ENCODE measurements around the gene ARRB1. TPM values are rescaled to one million over a fixed set of nuclear protein-coding genes. Genes with fewer than 3 reads are reported as not detected.

Gene ARRB1
- total RNA-seq, 2 donors from 2014 or later: 41.7 to 128 TPM

DNA sequence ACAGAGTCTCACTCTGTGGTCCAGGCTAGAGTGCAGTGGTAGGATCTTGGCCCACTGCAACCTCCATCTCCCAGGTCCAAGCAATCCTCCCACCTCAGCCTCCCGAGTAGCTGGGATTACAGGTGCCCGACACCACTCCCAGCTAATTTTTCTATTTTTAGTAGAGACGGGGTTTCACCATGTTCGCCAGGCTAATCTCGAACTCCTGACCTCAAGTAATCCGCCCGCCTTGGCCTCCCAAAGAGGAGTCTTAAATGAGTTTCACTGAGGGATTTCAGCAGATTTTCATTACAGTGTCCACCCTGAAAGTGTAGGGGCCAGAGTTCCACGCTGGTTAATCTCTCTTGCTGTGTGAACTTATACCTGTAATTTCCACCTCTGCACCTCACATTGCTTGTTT lies 47.4 kb upstream of the ARRB1 start:
- Histone ChIP-seq H3K4me3 (ENCODE audit: low read length) (no peak overlapping the region), H3K4me1 (ENCODE audit: control insufficient read depth, insufficient read depth, low read length) (peaks cover 15% of the 10 kb centered on the region), H3K9ac (ENCODE audit: extremely low read depth, low read length, poor library complexity, severe bottlenecking) (no peak overlapping the region), H3K36me3 (ENCODE audit: control insufficient read depth, insufficient read depth, low read length) (peaks cover 39% of the 10 kb centered on the region), H3K27me3 (ENCODE audit: control insufficient read depth, insufficient read depth, low read length, poor library complexity, severe bottlenecking) (no peaks in the 10 kb centered on the region), H3K9me3 (ENCODE audit: control insufficient read depth, low read length) (no peaks in the 10 kb centered on the region), H3K27ac (ENCODE audit: low read depth, low read length) (no peak overlapping the region)
- TF ChIP-seq, protein P1, sequence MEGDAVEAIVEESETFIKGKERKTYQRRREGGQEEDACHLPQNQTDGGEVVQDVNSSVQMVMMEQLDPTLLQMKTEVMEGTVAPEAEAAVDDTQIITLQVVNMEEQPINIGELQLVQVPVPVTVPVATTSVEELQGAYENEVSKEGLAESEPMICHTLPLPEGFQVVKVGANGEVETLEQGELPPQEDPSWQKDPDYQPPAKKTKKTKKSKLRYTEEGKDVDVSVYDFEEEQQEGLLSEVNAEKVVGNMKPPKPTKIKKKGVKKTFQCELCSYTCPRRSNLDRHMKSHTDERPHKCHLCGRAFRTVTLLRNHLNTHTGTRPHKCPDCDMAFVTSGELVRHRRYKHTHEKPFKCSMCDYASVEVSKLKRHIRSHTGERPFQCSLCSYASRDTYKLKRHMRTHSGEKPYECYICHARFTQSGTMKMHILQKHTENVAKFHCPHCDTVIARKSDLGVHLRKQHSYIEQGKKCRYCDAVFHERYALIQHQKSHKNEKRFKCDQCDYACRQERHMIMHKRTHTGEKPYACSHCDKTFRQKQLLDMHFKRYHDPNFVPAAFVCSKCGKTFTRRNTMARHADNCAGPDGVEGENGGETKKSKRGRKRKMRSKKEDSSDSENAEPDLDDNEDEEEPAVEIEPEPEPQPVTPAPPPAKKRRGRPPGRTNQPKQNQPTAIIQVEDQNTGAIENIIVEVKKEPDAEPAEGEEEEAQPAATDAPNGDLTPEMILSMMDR (conservative IDR thresholded peaks at IDR 0.05): no peak
- Mint-ChIP-seq H3K9me3 (no peaks in the 10 kb centered on the region), H3K27ac (peak overlapping the region; percentile 99), H3K4me3 (peak overlapping the region; percentile 99), H3K4me1 (peaks cover 54% of the 10 kb centered on the region), H3K36me3 (ENCODE audit: low read depth) (peaks cover 43% of the 10 kb centered on the region), H3K27me3 (ENCODE audit: insufficient read depth) (no peaks in the 10 kb centered on the region)
- 75 to 84% methylated on average over 6 to 8 of the region's 8 CpGs for WGBS, 2 experiments (ENCODE audit: insufficient coverage in 1 of 2, insufficient read length in 1 of 2)
- no peak for DNase-seq

- DNase-seq: no peak
- Mint-ChIP-seq H3K36me3 (ENCODE audit: low read depth) (no peaks in the 10 kb centered on the region), H3K27ac (peak overlapping the region; percentile 49), H3K9me3 (no peaks in the 10 kb centered on the region), H3K27me3 (ENCODE audit: insufficient read depth) (no peaks in the 10 kb centered on the region), H3K4me3 (no peak overlapping the region), H3K4me1 (peaks cover 26% of the 10 kb centered on the region)
- Histone ChIP-seq H3K27me3 (ENCODE audit: control insufficient read depth, insufficient read depth, low read length, poor library complexity, severe bottlenecking) (no peaks in the 10 kb centered on the region), H3K9me3 (ENCODE audit: control insufficient read depth, low read length) (no peaks in the 10 kb centered on the region), H3K9ac (ENCODE audit: extremely low read depth, low read length, poor library complexity, severe bottlenecking) (no peak overlapping the region), H3K4me1 (ENCODE audit: control insufficient read depth, insufficient read depth, low read length) (no peaks in the 10 kb centered on the region), H3K27ac (ENCODE audit: low read depth, low read length) (no peak overlapping the region), H3K4me3 (ENCODE audit: low read length) (no peak overlapping the region), H3K36me3 (ENCODE audit: control insufficient read depth, insufficient read depth, low read length) (no peaks in the 10 kb centered on the region)
- 81 to 83% methylated on average over 7 to 8 of the region's 8 CpGs for WGBS, 2 experiments (ENCODE audit: insufficient coverage in 1 of 2, insufficient read length in 1 of 2)
- TF ChIP-seq, protein P1 (conservative IDR thresholded peaks at IDR 0.05): no peak
These were observed 42.8 kb upstream of the ARRB1 start for GRCh38 chr11:75394085-75394840.

- H3K27me3 ChIP-seq (ENCODE audit: control insufficient read depth, insufficient read depth, low read length, poor library complexity, severe bottlenecking): no peaks in the 10 kb centered on the region
- peaks cover 8% of the 10 kb centered on the region for H3K4me1 ChIP-seq (ENCODE audit: control insufficient read depth, insufficient read depth, low read length)
- H3K9ac ChIP-seq (ENCODE audit: extremely low read depth, low read length, poor library complexity, severe bottlenecking): no peak overlapping the region
- H3K4me3 ChIP-seq (ENCODE audit: low read length): no peak overlapping the region
- no peaks in the 10 kb centered on the region for H3K36me3 ChIP-seq (ENCODE audit: control insufficient read depth, insufficient read depth, low read length)
- TF ChIP-seq, protein P1 (conservative IDR thresholded peaks at IDR 0.05): no peak
- DNase-seq: no peak
- Mint-ChIP-seq H3K27me3 (ENCODE audit: insufficient read depth) (no peaks in the 10 kb centered on the region), H3K4me3 (no peak overlapping the region), H3K4me1 (peaks cover 21% of the 10 kb centered on the region), H3K36me3 (ENCODE audit: low read depth) (no peaks in the 10 kb centered on the region), H3K27ac (no peak overlapping the region), H3K9me3 (no peaks in the 10 kb centered on the region)
- no peak overlapping the region for H3K27ac ChIP-seq (ENCODE audit: low read depth, low read length)
- 95 to 96% methylated on average over 7 of the region's 7 CpGs for WGBS, 2 experiments (ENCODE audit: insufficient coverage in 1 of 2, insufficient read length in 1 of 2)
- no peaks in the 10 kb centered on the region for H3K9me3 ChIP-seq (ENCODE audit: control insufficient read depth, low read length)
These were observed 38.5 kb upstream of the ARRB1 start for GRCh38 chr11:75389925-75390324.

Data from endodermal cell (in vitro differentiated cells).